ENCODE data around the gene KRTAP1-4.

GRCh38 chr17:41069031-41069430 lies 39.0 kb upstream of the KRTAP1-4 start:
- no peak for TF ChIP-seq CTCF (conservative IDR thresholded peaks at IDR 0.05; ENCODE audit: low read depth, low read length)
- TF ChIP-seq EZH2 (IDR thresholded peaks at IDR 0.05; ENCODE audit: low read length, unreplicated experiment): no peak
